DND-41 (cell line): ENCODE results near the gene KCNG2.

Experiments used
- ATAC-seq: fragments of 200-7000 bp; cut with Tn5 transposase; 3 replicates; pipeline ENCODE4 v1.9.1; 2021; ENCODE audit warnings: low read depth; ENCODE audit not compliant: insufficient read depth
- DNase-seq: peaks from one replicate; pipeline ENCODE4 v3.0.0-alpha.2; 2020
- H2AFZ ChIP-seq: 2 replicates; pipeline ENCODE4 v1.6.0; 2012; ENCODE audit warnings: low read depth, low read length
- H3K27ac ChIP-seq: 2 replicates; pipeline ENCODE4 v1.5.1; 2012; ENCODE audit warnings: low read length, inconsistent platforms
- H3K27me3 ChIP-seq: fragments of 200-600 bp; sonication (generic); 2 replicates; pipeline ENCODE4 v1.6.0; 2012; ENCODE audit warnings: low read length, mild to moderate bottlenecking, inconsistent platforms; ENCODE audit not compliant: insufficient read depth, poor library complexity
- H3K36me3 ChIP-seq: 2 replicates; pipeline ENCODE4 v1.5.1; 2012; ENCODE audit warnings: low read length, inconsistent platforms; ENCODE audit not compliant: insufficient read depth
- H3K4me1 ChIP-seq: 2 replicates; pipeline ENCODE4 v1.5.1; 2012; ENCODE audit warnings: mild to moderate bottlenecking, low read length; ENCODE audit not compliant: insufficient read depth
- H3K4me2 ChIP-seq: 2 replicates; pipeline ENCODE4 v1.6.0; 2012; ENCODE audit warnings: mild to moderate bottlenecking, moderate library complexity, low read length, inconsistent platforms; ENCODE audit not compliant: insufficient read depth
- H3K4me3 ChIP-seq, 2 experiments: fragments of 200-600 bp in 1 of 2; shearing (Covaris generic) in 1 of 2; 2 replicates each; pipeline ENCODE4 v1.5.1; 2012 to 2016; ENCODE audit warnings: inconsistent platforms in 2 of 2, low read length in 2 of 2, mild to moderate bottlenecking in 2 of 2, low read depth in 1 of 2, moderate library complexity in 1 of 2
- H3K79me2 ChIP-seq: 2 replicates; pipeline ENCODE4 v1.6.0; 2012; ENCODE audit warnings: low read length, inconsistent platforms; ENCODE audit not compliant: insufficient read depth
- H3K9ac ChIP-seq: 2 replicates; pipeline ENCODE4 v1.6.0; 2012; ENCODE audit warnings: low read depth, mild to moderate bottlenecking, inconsistent platforms, low read length, moderate library complexity
- H3K9me3 ChIP-seq: 2 replicates; pipeline ENCODE4 v1.5.1; 2012; ENCODE audit warnings: low read length, moderate library complexity, mild to moderate bottlenecking, inconsistent platforms; ENCODE audit not compliant: insufficient read depth, severe bottlenecking
- H4K20me1 ChIP-seq: 2 replicates; pipeline ENCODE4 v1.6.0; 2012; ENCODE audit warnings: low read length; ENCODE audit not compliant: insufficient read depth
- EZH2 ChIP-seq: IDR thresholded peaks from 3 replicates; pipeline ENCODE4 v1.6.1; 2012; ENCODE audit warnings: borderline replicate concordance, low read depth, mild to moderate bottlenecking, moderate library complexity, low read length, inconsistent platforms; ENCODE audit not compliant: severe bottlenecking
- TF ChIP-seq, protein P1 (sequence below): IDR thresholded peaks from 2 replicates; pipeline ENCODE4 v1.5.1; 2012; ENCODE audit warnings: borderline replicate concordance, low read length, moderate library complexity, mild to moderate bottlenecking; ENCODE audit not compliant: poor library complexity, severe bottlenecking; ENCODE audit errors: extremely low read depth

Gene KCNG2

DNA sequence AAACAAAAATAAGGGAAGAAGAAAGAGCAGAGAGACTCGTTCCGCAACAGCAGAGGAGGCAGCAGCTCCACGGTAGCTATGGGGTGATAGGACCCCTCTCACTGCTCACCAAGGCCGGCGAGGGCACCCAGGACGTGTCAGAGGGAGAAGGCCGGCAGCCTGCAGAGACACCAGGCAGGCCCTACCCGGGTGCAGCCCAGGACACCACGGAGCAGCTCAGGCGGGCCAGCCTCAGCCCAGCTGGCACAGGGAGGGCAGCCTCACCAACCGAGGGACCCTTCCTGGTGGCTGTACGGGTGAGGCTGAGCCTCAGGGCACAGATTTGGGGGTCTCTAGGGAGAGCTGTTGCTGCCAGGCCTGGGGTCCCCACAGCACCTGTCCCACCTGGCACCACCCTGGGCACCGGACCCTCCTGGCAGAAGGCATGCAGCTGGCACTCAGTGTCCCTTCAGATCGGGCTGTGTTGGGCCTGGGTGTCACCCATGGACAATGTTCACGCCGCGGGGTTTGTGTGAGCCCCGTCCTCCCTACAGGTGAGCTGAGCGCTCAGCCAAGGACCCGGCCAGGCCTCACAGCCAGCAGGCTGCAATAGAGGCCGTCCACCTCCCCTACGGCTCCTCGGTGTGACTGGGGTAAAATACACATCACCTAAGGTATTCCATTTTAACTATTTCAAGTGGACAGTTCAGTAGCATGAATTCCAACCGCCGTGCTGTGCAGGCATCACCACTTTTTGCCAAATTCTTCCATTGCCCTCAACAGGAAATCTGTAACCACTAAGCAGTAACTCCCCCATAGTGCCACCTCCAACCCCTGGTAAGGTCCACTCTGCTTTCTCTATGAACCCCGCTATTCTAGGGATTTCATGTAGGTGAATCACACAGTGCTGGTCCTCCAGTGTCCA, 21.6 kb downstream of the KCNG2 start:
- Histone ChIP-seq H3K27me3 (peaks cover 2% of the 10 kb centered on the region), H3K9me3 (no peaks in the 10 kb centered on the region), H4K20me1 (no peaks in the 10 kb centered on the region), H3K4me1 (no peaks in the 10 kb centered on the region), H3K27ac (no peak overlapping the region), H2AFZ (no peak overlapping the region), H3K9ac (no peak overlapping the region), H3K36me3 (no peaks in the 10 kb centered on the region), H3K4me2 (no peak overlapping the region), H3K4me3 (no peak overlapping the region), H3K79me2 (no peaks in the 10 kb centered on the region)
- no peak for TF ChIP-seq EZH2
- TF ChIP-seq, protein P1, sequence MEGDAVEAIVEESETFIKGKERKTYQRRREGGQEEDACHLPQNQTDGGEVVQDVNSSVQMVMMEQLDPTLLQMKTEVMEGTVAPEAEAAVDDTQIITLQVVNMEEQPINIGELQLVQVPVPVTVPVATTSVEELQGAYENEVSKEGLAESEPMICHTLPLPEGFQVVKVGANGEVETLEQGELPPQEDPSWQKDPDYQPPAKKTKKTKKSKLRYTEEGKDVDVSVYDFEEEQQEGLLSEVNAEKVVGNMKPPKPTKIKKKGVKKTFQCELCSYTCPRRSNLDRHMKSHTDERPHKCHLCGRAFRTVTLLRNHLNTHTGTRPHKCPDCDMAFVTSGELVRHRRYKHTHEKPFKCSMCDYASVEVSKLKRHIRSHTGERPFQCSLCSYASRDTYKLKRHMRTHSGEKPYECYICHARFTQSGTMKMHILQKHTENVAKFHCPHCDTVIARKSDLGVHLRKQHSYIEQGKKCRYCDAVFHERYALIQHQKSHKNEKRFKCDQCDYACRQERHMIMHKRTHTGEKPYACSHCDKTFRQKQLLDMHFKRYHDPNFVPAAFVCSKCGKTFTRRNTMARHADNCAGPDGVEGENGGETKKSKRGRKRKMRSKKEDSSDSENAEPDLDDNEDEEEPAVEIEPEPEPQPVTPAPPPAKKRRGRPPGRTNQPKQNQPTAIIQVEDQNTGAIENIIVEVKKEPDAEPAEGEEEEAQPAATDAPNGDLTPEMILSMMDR: no peak
- DNase-seq (no peak), ATAC-seq (no peak)

DNA sequence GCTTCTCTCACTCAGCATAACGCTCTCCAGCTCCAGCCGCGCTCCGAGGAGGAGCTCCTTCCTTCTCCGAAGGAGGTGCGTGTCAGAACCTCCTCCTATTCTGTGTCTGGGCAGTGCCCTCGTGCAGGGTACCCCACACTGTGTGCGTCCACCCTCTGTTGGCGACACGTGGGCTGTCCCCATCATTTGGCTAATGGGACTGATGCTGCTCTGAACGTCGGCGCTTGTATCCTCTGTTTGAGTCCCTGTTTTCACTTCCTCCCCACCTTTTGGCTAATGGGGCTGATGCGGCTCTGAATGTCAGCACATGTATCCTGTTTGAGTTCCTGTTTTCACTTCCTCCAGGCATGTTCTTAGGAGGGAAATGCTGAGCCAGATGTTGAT, 22.2 kb downstream of the KCNG2 start:
- no peak overlapping the region for H3K4me2 ChIP-seq
- H3K9me3 ChIP-seq: no peaks in the 10 kb centered on the region
- peaks cover under 1% of the 10 kb centered on the region; the same call in 1 of the 2 replicates for H3K4me1 ChIP-seq
- no peaks in the 10 kb centered on the region for H3K36me3 ChIP-seq
- H3K4me3 ChIP-seq: no peak overlapping the region
- no peak overlapping the region for H3K27ac ChIP-seq
- no peak overlapping the region for H3K9ac ChIP-seq
- no peaks in the 10 kb centered on the region for H4K20me1 ChIP-seq
- no peaks in the 10 kb centered on the region for H3K27me3 ChIP-seq
- ATAC-seq (no peak), DNase-seq (no peak)
- no peaks in the 10 kb centered on the region for H3K79me2 ChIP-seq
- no peak for TF ChIP-seq EZH2
- TF ChIP-seq, protein P1: no peak
- H2AFZ ChIP-seq: no peak overlapping the region

DNA sequence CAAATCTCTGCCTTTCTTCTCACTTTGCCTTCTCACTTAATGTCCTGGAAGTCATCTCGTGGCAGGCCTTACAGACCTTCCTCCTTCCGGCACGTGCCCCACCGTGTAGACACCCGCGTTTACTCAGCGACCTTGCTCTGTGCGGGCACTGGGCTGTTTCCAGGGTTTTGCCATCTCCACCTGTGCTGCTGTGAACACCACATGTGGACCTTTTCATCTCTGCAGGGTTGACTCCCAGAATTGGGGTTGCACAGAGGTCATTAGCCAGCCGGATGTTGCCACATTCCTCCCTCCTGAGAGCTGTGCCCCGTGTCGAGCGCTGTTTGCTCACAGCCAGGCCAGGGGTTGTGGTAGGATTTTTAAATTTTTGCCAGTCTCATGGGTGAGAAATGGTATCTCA, 25.4 kb downstream of the KCNG2 start:
- H4K20me1 ChIP-seq: no peaks in the 10 kb centered on the region; the same call in 1 of the 2 replicates
- H3K4me2 ChIP-seq: no peak overlapping the region
- H3K27me3 ChIP-seq: no peaks in the 10 kb centered on the region
- no peak for ATAC-seq
- no peak overlapping the region for H2AFZ ChIP-seq
- no peaks in the 10 kb centered on the region for H3K79me2 ChIP-seq
- H3K9me3 ChIP-seq: no peaks in the 10 kb centered on the region
- no peaks in the 10 kb centered on the region for H3K36me3 ChIP-seq
- H3K27ac ChIP-seq: no peak overlapping the region
- peaks cover 16% of the 10 kb centered on the region for H3K4me1 ChIP-seq
- DNase-seq: no peak
- H3K4me3 ChIP-seq: no peak overlapping the region
- no peak for TF ChIP-seq EZH2
- TF ChIP-seq, protein P1: no peak
- H3K9ac ChIP-seq: no peak overlapping the region
